Amygdala (tissue), 56 donors: ENCODE results near the gene SLC6A3.
"Not testable (repeated sequence)": the region's sequence is repeated elsewhere in the genome, so short reads cannot be mapped to it uniquely, and the experiment has no call there.

Source experiments
- DNase-seq, 56 donors: peaks; one replicate each; lab custom pipeline; 2025; lab: John Stamatoyannopoulos, UW

Gene SLC6A3

DNA sequence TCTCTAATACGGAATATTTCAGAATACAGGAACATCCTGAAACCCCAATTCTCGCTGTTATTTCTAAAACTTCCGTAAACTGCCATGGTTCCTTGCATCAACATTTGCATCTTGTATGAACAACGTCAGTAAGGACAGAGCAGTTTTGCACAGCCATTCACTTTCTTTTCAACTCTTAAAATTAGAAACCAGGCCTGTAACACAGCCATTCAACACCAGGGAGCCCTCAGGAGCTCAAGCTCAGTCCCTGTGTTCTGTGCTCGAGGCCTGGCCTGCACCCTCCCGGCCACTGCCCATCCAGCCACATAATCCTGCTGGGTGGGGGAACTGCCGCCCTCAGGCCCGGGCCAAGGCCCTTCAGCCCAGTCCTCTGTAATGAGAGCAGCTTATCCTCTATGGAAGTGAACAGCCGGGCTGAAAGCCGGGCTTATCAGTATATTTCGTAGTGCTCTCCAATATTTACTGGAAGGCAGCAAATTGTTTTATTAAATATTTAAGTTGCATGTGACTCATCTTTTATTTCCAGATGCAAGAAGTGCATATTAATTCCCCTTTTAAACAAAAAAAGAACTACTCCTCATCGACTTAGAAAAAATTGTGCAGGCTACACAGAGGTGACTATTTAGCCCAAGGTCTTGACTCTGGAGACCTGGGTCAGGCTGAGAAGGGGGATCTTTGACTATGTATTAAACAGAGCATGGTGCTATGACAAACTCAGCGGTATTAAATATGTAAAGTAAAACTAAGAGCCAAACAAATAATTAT is 33.2 kb upstream of the SLC6A3 start:
- no peak for DNase-seq

DNA sequence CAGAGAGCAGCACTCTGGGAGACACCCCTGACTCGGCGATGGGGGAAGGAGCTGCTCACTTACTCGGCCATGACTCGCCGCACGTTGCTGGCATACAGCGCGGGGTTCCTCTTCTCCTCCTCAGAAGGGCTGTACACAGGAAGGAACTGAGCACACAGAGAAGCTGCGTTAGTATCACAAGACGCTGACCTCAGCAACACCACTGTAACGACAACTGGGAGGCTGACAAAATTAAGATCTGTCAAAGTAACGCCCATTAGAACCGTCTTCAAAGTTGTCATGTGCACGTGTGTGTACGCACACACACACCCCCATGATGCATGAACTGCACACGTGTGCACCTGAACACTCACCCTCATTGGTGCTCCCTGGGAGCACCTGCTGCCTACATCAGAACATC is 32.1 kb upstream of the SLC6A3 start:
- peak in 21 of 56 donors; percentile 16 to 69 (median 31) for DNase-seq

DNA sequence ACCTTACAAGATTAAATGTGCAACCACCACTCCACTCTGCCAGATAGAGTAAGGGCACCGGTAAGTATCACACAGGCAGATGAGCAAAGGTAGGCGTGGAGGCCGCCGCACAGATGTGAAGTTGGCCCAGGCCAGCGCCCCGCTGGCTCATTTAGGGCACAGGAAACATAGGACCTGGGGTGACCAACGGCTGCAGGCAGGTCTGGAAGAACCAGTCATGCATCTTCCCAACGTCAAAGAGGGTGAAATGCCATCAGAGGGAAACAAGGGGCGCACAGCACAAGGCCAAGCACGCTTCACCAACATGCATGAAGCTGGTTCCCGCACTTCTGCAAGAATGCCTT is 31.7 kb upstream of the SLC6A3 start:
- no peak for DNase-seq

DNA sequence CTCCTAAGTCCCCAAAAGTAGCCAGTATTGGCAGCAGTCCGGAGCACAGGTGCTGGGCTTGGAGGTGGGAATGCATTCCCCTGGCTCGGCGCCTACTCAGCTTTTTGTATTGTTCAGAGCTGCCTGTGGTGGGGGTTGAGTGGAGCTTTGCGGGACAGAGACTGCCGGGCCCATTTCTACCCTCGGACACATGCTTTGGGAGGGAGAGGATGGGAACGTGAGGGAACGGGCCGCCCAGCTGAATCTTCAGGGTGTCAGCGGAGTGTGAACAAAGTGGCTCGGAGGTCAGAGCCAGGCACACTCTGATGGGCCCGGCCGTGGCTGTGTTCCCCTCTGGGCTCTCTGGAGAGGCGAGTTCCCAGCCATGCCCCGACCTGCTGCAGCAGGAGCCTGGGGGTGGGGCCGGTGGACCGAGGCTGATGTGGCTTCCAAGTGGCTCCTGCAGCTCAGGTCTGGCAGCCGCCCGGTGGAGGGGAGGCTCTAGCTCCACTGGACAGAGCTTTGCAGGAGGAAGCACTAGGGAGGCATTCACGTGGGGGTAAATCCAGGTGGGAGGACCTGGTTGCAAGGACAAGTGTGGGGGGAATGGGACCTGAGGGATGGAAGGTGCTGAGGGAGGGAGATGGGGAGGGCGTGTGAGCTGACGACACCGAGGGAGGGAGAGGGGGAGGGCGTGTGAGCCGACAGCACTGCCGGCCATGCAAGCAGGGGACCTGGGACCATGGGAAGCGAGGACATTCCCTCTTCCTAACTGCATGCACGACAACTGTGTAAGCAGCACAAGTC is 31.1 kb upstream of the SLC6A3 start:
- no peak for DNase-seq

DNA sequence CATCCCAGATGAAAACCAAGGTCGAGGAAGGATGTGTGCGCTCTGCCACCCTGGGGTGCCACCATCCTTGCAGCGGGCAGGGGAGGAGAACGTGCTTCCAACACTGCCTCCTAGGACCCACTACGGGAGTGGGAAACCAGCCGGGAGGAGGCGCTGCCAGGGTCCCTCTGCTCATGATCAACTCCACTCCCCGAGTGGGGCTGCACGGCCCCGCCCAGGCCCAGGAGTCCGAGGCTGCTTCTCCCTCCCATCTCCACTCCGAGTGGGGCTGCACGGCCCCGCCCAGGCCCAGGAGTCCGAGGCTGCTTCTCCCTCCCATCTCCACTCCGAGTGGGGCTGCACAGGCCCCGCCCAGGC is 30.3 kb upstream of the SLC6A3 start:
- DNase-seq: not testable (repeated sequence)

DNA sequence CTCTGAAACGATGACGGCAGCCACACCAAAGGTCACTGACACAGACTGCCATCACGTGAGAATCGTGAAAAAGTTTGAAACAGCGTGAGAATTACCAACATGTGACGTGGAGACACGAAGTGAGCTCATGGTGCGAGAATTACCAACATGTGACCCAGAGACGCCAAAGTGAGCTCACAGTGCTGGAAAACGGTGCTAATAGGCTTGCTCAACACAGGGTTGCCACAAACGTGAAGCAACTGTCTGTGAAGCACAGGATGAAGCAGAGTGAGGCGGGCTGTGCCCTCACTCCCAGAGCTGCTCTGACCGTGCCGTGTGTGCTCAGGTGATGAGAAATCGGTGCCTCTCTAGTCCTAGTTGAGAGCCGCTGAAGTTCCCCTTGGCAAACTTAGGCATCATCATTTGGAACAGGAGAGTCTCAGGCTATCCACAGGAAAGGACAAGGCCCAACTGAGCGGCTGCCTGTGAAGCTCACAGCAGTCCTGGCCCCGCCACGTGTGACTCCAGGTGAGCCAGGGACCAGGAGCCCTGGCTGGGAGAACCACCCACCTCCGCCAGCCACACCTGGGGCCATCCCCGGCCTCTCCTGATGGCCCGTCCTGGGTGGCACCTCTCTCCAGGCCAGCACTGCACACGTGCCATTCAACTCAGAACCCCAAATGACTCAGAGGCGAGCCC is 29.8 kb upstream of the SLC6A3 start:
- no peak for DNase-seq

DNA sequence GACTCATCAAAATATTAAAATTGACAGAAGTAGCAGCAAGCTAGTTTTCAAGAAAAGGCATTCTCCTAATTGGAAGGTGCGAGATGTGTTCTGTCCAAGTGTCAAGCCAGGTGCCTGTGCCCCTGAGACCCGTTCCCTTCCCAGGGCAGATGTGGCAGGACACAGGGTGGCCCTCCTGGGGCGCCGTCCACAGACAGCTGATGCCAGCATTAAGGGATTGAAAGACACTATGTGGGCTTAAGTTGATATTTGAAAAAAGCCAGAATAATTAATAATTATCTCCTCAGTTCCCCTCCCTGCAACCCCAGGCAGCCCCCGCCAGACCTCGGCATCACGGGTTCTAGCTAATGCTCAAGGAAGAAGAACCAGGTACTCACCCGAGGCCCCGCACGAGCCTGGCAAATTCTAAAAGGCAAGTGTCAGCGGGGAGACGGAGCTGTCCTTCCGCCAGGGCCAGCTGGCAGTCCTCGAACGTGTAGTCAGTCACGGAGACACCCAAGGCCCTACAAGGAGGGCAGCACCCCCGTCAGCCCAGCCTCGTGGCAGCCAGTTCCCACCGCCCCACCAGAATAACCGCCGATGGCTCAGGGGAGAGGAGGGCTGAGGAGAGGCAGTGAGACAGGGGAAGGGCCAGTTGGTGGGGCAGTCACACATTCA is 29.1 kb upstream of the SLC6A3 start:
- DNase-seq: no peak

DNA sequence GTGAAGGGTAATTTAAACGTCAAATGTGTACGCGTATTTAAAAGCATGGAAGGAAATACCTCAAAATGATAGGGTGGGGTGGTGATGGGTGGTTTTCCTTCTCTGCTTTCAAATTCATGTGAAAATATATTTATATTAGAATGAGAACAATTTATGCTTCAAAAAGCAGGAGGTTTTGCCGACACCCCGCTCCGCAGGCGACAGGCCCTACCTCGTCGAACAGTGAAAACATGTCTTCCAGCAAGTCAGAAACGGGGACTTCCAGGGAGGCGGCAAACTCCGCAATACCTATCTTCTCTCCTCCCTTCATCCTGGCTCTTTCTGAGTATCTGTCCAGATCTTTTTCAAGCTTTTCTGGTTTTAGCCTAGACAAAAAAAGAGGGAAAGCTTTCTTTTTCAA is 28.5 kb upstream of the SLC6A3 start:
- no peak for DNase-seq

DNA sequence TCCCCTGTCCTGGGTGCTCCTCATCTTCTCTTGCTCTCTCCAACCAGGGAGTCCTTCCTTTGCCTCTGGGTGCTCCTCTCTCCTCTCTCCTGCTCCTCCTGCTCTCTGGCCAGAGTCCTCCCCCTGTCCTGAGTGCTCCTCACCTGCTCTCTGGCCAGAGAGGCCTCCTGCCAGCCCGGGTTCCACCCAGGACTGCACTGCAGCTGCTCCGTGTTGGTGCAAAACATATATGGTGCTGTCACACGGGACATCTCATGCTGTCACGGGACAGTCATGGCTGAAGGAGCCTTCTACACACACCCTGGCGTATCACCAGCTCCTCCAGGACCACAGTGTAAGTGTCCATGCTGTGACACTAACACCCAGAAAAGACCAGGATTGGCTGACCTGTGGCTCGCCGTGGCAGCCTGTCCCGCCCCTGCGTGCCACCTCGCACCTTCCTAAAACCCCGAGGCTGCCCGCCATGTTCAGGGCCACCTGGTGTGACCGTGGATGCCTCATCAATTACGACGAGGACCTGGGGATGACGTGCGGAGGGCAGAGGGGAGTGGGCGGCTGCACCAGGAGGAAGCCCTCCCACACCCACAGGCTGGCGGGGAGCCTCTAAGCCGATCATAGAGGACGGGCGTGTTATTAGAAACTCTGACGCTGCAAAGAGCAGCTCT is 27.9 kb upstream of the SLC6A3 start:
- no peak for DNase-seq

DNA sequence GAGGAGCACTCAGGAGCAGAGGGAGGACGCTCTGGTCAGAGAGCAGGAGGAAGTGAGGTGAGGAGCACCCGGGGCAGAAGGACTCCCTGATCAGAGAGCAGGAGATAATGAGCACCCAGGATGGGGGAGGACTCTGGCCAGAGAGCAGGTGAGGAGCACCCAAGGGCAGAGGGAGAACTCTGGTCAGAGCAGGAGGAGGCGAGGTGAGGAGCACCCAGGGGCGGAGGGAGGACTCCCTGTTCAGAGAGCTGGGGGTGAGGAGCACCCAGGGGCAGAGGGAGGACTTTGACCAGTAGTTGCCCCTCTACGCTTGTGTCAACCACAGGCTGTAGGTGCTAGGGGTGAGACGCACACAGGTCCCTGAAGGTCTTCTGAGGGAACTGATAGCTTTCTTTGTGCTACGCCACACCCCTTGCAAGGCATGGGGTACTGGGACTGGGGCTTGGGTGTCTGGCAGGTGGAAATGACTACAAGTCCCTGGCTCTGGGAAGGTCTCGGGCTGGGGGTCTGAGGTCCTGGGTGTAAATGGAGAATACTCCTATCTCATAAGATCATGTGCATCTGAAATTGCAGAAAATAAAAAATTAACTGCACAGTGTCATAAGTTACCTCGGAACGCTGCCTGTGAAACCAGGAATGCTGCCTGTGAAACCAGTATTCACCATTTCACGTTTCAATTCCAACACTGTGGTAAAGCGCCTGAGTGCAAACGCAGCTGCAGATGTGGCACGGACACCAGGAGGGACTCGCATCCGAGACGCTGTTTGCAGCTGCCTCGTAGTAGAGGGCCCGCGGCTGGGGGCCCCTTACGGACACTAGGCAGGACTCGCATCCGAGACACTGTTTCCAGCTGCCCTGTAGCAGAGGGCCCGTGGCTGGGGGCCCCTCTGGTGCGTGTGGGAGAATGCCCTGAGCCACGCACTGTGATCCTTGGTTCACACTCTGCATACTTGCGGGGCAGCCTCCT is 27.0 kb upstream of the SLC6A3 start:
- no peak for DNase-seq

DNA sequence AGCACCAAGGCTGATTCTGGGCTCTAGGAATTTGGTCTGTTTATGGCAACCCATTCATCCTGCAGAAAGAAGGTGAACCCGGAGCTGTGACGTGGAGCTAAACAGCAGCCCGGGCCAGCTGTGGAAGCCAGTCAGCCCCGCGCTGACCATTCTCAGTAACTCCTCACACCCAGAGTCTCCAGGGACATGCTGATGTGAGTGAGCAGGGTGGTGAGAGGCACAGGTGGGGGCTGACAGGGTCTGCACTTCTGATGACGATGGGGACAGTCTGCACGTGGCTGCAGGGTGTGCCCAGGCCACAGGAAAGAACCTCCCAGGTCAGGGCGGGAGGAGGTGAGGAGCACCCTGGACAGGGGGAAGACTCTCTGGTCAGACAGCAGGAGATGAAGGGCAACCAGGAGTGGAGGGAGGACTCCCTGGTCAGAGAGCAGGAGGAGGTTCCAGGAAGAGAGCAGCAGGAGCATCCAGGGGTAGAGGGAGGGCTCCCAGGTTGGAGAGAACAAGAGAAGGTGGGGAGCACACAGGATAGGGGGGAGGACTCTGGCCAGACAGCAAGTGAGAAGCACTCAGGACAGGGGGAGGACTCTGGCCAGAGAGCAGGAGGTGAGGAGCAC is 26.1 kb upstream of the SLC6A3 start:
- DNase-seq: no peak

DNA sequence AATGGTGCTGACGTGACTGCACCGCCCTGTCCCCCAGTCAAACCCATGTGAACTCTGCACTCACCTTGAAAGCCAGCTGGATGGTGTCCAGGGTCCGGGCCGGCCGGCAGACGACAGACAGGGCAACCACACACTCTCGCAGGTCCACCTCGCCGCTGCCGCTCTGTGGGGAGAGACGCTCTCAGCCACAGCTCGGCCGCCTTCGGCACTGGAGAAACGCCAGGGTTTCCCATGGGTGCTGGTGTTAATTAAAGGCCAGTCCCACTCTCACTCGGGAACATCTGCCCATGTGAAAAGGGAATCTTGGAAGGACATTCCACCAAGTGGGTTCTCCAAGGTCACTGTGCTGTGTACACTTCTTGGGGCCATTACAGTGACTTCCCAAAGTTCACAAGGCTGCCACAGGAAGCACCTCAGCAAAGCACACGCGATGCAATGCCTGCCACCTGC is 25.5 kb upstream of the SLC6A3 start:
- no peak for DNase-seq

DNA sequence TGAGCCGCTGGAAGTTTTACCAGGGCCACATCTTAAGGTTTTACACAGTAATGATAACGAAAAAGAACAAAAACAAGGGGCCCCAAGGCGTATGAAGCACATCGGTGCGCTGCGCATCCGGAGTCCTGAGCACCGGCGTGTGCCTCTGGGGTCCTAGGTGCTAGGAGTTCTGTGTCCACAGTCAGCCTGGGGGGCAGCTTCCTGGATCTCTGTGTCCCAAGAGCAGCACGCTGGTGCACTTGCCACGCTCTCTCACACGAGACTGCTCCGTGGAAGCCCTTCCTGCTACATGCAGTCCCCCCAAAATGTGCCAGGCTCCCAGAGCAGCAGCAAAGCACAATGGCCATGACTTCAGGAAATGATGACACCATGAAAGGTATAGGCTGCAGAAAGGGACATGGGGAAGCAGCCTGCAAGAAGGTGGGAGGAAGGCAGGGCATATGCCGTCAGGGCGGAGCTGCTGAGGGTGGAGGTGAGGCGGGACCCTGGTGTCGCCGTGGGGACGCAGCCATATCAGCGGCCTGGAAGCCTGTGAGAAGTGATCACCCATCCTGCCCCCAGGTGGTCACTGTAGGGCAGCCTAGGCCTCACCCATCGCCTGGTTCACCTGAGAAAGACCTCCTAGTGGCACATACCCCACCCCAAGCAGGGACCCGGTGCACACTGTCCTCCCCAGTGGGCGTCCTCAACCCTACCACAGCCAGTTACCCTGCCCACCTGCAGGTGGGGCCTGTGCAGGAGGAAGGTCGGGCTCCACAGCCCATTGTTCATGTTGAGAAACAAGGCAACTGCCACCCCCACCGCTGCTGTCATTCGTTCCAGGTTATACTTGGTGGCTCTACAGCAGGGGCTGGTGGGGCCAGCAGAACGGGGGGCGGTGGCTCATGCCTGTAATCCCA is 23.6 kb upstream of the SLC6A3 start:
- DNase-seq: no peak

DNA sequence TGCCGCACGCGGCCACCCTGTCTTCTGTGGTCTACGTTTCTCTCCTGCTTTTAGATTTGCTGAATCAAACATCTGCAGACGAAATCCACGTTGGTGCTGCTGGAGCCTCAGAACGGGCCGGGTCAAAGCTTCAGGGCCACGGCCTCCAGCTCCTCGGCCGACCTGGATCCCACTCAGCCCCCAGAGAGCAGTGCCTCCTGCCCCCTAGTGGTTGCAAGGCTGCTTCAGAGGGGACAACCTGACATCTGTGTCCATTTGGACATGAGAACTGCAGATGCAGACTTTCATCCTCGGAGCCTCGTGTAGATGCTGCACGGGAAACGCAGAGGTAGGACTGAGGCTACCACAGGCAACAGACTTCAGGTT is 23.0 kb upstream of the SLC6A3 start:
- peak in 8 of 56 donors; percentile 3 to 47 (median 15) for DNase-seq

DNA sequence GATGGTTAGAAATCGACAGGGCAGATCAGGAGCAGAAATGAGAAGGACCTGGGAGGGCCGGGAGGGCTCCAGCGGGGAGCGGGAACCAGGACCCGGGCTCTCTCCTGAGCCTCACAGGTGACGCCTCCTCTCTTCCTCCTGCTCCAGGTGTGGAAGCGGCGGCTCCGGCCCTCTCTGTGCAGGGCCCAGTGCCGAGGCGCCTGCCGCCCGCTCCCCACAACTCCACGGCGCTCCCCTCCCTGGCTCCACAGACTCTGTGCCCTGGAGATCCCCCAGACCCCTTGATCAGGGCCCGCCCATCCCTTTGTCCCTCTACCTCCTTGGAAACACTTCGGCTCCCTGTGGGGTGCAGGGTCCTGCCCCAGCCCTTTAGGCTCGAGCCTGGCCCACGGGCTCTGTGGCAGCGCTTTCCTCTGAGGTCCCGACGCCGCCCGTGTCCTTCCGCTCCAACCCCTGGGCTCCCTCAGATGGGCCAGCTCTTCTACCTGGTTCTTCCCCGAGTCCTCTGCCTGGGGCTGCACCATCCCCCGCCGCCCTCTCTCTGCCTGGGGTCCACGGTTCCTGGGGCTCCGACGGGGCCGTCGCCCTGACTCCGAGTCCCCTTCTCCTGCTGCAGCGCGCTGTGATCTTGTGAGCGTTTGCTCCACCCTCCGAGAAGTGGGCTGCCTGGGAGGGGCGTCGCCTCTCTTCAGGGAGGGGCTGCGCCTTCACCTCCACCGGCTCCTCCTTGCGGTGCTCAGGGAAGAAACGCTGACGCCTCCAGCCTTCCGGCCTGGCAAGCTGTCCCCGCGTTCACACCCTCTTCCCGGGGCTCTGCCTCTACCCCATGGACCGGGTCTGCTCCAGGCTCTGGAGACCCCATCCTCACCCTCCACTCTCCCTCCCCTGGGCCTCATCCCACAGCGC is 22.4 kb upstream of the SLC6A3 start:
- no peak for DNase-seq

DNA sequence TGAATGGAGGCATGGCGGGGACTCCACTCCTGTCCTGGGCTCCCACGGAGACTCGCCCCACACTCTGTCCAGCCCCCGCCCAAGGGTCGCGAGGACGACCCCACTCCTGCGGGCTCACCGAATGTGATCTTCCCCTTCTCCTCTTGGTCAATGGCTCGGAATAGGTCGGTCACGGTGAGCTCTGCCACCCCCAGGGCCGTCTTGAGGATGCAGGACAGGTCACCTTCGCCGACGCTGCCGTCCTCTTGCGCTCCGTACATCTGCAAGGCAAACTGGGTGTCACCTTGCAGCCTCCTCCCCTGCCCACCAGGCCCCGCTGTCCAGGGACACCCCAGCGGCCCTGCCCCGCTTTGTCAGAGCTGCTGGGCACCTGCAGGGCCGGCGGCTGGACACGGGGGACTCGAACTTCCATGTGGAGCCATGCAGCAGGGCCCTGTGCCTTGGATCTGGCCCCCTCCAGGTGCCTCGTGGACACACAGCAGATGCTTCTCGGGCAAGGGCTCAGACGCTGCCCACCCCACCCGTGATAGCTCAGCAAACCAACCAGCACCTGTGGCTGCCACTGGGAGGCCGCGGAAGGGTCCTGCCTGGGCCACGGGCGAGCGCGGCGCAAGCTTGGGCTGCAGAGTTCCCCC is 21.5 kb upstream of the SLC6A3 start:
- no peak for DNase-seq
